HL-60 (cell line): ENCODE data around the gene TUT1.

Experiments used
- CTCF ChIP-seq: IDR thresholded peaks from one replicate; pipeline ENCODE4 v1.5.1; 2011; ENCODE audit warnings: low read length, control low read depth, inconsistent platforms; ENCODE audit not compliant: insufficient read depth
- GABPA ChIP-seq: IDR thresholded peaks from 2 replicates; pipeline ENCODE4 v1.6.1; 2012; ENCODE audit warnings: low read depth
- POLR2AphosphoS5 ChIP-seq: IDR thresholded peaks from 2 replicates; pipeline ENCODE4 v1.6.1; 2012; ENCODE audit warnings: low read depth
- SPI1 ChIP-seq: IDR thresholded peaks from 2 replicates; pipeline ENCODE4 v1.6.1; 2012; ENCODE audit warnings: low read depth, mild to moderate bottlenecking, borderline replicate concordance
- TF ChIP-seq, protein P1 (sequence below): IDR thresholded peaks from 2 replicates; pipeline ENCODE4 v1.6.1; 2012; ENCODE audit warnings: low read depth; ENCODE audit not compliant: insufficient replicate concordance

DNA sequence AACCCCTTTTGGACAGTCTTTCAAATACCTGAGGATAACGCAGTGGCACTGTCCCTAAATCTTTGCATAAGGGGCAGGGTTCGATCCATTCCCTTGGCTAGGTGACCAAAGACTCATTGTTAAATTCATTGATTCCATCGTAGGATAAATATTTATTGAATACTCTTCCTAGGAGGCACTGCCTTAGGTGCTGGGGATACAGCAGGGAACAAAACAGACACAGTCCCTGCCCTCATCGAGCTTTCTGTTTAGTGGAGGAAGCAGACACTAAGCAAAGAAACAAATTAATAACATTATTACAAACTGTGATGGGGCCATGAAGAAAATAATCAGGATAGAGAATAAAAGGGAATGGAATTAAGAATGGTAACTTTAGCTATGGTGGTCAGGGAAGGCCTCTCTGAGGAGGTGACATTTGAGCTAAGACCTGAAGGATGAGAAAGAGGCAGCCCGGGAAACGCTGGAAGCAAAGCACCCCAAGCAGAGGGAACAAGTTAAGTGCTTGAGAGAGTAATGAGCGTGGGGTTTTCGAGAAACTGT lies 29.8 kb upstream of the TUT1 start:
- TF ChIP-seq CTCF: no peak
- TF ChIP-seq, protein P1, sequence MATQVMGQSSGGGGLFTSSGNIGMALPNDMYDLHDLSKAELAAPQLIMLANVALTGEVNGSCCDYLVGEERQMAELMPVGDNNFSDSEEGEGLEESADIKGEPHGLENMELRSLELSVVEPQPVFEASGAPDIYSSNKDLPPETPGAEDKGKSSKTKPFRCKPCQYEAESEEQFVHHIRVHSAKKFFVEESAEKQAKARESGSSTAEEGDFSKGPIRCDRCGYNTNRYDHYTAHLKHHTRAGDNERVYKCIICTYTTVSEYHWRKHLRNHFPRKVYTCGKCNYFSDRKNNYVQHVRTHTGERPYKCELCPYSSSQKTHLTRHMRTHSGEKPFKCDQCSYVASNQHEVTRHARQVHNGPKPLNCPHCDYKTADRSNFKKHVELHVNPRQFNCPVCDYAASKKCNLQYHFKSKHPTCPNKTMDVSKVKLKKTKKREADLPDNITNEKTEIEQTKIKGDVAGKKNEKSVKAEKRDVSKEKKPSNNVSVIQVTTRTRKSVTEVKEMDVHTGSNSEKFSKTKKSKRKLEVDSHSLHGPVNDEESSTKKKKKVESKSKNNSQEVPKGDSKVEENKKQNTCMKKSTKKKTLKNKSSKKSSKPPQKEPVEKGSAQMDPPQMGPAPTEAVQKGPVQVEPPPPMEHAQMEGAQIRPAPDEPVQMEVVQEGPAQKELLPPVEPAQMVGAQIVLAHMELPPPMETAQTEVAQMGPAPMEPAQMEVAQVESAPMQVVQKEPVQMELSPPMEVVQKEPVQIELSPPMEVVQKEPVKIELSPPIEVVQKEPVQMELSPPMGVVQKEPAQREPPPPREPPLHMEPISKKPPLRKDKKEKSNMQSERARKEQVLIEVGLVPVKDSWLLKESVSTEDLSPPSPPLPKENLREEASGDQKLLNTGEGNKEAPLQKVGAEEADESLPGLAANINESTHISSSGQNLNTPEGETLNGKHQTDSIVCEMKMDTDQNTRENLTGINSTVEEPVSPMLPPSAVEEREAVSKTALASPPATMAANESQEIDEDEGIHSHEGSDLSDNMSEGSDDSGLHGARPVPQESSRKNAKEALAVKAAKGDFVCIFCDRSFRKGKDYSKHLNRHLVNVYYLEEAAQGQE: no peak
- no peak for TF ChIP-seq POLR2AphosphoS5
- no peak for TF ChIP-seq GABPA
- no peak for TF ChIP-seq SPI1
